Measurements from ENCODE around the gene EXOC4.

- TF ChIP-seq POLR2A (IDR thresholded peaks at IDR 0.05) (no peak), POLR2AphosphoS5 (IDR thresholded peaks at IDR 0.05) (no peak), CTCF (IDR thresholded peaks at IDR 0.05) (no peak), EP300 (IDR thresholded peaks at IDR 0.05) (no peak)
These were observed 771.9 kb downstream of the EXOC4 start for GRCh38 chr7:134024739-134025138.
